CD4-positive, alpha-beta T cell treated with Interleukin-4 for 4 hours (primary cell): Measurements from ENCODE around the gene LEKR1.

Source experiments
- DNase-seq: peaks from one replicate; pipeline ENCODE4 v3.0.0-alpha.2; 2020

The LEKR1 gene

GRCh38 chr3:156987946-156988345 is 161.8 kb downstream of the LEKR1 start:
- DNase-seq, result no peak

GRCh38 chr3:156997351-156997750 is 171.2 kb downstream of the LEKR1 start:
- DNase-seq, result no peak

GRCh38 chr3:157001221-157001957 is 175.2 kb downstream of the LEKR1 start:
- no peak for DNase-seq

- no peak for DNase-seq
These were observed 195.5 kb downstream of the LEKR1 start for GRCh38 chr3:157021679-157022078.

- no peak for DNase-seq
These were observed 197.1 kb downstream of the LEKR1 start for GRCh38 chr3:157023226-157023625.

- DNase-seq, result no peak
These were observed 199.9 kb downstream of the LEKR1 start for GRCh38 chr3:157026091-157026490.

- DNase-seq, result no peak
These were observed 201.9 kb downstream of the LEKR1 start for GRCh38 chr3:157027861-157028745.

- DNase-seq, result no peak
These were observed 203.2 kb downstream of the LEKR1 start for GRCh38 chr3:157029365-157029790.

GRCh38 chr3:157030712-157031111 is 204.6 kb downstream of the LEKR1 start:
- no peak for DNase-seq

GRCh38 chr3:157033001-157033400 is 206.8 kb downstream of the LEKR1 start:
- DNase-seq, result no peak

- no peak for DNase-seq
These were observed 214.3 kb downstream of the LEKR1 start for GRCh38 chr3:157040456-157040855.

GRCh38 chr3:157042226-157042625 is 216.1 kb downstream of the LEKR1 start:
- DNase-seq, result no peak

GRCh38 chr3:157043771-157044170 is 217.6 kb downstream of the LEKR1 start:
- no peak for DNase-seq

- no peak for DNase-seq
These were observed 219.2 kb downstream of the LEKR1 start for GRCh38 chr3:157045238-157045850.

- no peak for DNase-seq
These were observed 220.4 kb downstream of the LEKR1 start for GRCh38 chr3:157046520-157046919.

GRCh38 chr3:157051055-157051454 is 224.9 kb downstream of the LEKR1 start:
- DNase-seq, result no peak

- no peak for DNase-seq
These were observed 225.4 kb downstream of the LEKR1 start for GRCh38 chr3:157051591-157051990.

GRCh38 chr3:157056035-157056434 is 229.9 kb downstream of the LEKR1 start:
- no peak for DNase-seq

- DNase-seq, result no peak
These were observed 232.4 kb downstream of the LEKR1 start for GRCh38 chr3:157058392-157059071.

- DNase-seq, result no peak
These were observed 233.0 kb downstream of the LEKR1 start for GRCh38 chr3:157059181-157059580.

- DNase-seq, result no peak
These were observed 233.5 kb downstream of the LEKR1 start for GRCh38 chr3:157059661-157060060.

GRCh38 chr3:157061265-157061664 is 235.1 kb downstream of the LEKR1 start:
- no peak for DNase-seq

GRCh38 chr3:157063469-157063868 is 237.3 kb downstream of the LEKR1 start:
- DNase-seq, result no peak
